ENCODE data around the gene ABCC11. TPM values are rescaled to one million over a fixed set of nuclear protein-coding genes. Genes with fewer than 3 reads are reported as not detected.

Gene ABCC11
- total RNA-seq, 1 donor from 2014 or later: 0.05 TPM

GRCh38 chr16:48161906-48162305, 85.4 kb downstream of the ABCC11 start:
- DNase-seq (ENCODE audit: low read depth): no peak

GRCh38 chr16:48160575-48160974, 86.8 kb downstream of the ABCC11 start:
- no peak for DNase-seq (ENCODE audit: low read depth)

DNA sequence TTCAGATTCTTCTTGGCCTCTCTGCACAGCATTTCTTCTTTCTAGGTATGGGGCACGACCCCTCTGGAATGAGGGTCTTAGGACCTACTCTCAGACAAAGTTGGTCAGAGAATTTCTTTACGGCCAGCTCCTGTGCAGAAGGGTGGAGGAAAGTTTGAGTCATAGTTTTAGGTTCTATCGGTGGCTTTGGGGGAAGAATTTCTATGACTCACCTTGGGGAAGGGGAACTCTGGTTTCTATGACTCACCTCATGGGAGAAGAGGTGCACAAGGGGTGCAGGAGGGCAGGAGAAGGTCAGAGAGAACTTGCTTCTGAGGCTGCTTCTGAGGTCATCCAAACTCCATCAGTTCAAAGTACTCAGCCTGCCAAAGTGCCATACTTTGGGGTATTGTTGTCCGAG, 89.0 kb downstream of the ABCC11 start:
- DNase-seq (ENCODE audit: low read depth): peak; percentile 88

DNA sequence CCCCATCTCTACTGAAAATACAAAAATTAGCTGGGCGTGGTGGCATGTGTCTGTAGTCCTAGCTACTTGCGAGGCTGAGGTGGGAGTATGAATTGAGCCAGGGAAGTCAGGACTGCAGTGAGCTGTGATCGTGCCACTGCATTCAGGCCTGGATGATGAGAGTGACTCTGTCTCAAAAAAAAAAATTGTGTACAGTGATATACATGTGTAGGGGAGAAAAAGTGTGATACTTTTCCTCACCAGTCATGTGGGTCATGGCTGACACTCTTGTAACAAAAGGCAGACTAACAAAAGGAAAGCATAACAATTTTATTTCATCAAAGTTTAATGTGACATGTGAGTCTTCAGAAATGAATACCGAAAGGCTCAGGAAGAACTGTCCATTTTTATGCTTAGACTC, 89.5 kb downstream of the ABCC11 start:
- DNase-seq (ENCODE audit: low read depth): no peak

- DNase-seq (ENCODE audit: low read depth): no peak
Observed at GRCh38 chr16:48157302-48157701, 90.0 kb downstream of the ABCC11 start.

DNA sequence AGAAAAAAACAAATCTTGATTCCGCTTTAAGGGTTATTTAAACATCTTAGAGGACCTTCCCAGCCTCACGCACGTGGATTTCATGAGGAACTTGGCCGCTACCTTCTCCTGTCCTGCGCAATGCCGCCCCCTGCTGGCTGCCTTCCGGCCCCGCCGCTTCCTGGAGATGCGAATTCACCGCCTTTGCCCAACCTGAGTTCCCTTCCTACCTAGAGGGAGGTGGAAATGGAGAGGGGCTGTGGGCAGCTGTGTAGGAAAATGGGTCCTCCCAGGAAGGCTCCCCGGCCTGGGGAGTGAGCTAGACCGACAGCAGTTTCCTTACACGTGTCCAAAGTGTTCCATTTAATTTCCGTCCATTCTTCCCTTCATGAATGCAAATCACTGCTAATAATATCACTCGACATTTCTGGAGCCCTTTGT, 90.5 kb downstream of the ABCC11 start:
- peak; percentile 52 for DNase-seq (ENCODE audit: low read depth)

DNA sequence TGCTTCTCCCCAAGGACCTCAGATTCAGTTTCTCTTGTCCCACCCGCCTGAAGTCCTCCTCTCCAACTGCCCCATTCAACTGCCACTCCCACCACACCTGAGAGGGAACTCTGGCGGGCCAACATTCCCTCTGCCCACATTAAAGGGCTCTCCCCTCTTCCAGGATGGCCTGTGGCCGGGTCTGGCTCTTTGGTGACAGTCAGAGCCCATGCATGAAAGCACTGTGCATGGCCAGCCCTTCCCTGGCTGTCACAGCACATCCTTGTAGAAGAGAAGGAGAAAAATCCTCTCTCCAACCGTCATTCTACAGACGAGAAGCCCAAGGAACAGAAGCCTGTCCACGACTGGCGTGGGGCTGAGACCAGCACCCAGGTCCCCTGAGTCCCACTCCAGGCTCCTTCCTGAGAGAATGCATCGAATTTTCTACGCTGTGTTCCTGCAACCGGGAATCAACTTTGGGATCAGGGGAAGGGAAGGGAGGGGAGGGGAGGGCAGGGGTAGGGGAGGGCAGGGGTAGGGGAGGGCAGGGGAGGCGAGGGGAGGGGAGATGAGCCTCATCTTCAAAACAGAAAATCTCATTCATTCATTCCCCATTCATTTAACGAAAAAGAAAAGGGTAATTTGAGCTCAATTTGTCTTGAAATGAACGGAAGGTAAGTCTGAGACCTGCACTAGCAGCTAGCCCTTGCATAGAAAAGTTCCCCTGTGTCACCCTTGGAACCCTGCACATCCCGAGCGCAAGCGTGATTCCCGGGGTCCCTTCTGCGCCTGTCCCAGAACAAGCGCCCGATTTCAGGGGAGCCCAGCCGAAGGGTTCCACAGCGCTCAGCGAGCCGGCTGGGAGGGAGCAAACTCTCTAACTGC, 91.2 kb downstream of the ABCC11 start, which contains the start of gene ABCC12:
Gene ABCC12, minus strand, starts transcription at position 68 of the 864 bp plus-strand sequence. CDS start 9,569 bp downstream, outside the sequence.
- no peak for DNase-seq (ENCODE audit: low read depth)

DNA sequence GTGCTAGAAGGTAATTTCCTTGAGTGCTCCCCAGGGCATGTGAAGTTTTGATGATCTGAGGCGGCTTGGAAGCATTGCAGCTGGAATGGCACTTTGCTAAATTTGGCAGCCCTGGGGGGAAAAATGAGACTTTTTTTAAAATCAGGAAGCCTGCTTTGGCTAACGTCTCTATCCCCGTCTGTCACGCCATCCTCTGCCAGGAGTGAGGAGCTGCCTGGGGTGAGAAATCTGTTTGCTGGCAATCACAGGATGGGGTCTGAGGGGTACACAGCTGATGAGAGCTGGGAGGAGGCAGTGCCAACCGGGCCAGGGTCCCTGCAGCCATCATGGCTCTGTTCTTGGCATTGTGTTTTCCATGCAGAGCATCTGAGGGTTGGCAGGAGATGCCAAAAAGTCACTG, 93.6 kb downstream of the ABCC11 start:
- DNase-seq (ENCODE audit: low read depth): no peak

DNA sequence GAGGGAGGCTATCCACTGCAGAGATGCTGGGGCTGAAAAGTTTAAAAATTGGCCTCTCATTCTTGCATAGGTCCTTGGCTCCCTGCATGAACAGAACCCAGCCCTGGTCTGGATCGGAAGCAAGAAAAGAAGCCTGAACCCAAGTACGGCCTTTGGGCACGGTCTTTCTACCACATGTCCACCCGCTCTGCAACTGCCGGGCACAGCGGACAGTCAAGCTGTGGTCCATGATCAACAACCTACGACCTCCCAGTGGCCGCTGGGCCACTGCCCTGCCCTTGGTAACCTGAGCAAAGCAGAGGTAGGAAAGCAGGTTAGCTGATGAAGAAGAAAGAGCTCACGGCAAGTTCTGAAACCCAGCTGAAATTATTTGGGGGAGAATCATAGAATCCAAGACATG, 95.1 kb downstream of the ABCC11 start:
- no peak for DNase-seq (ENCODE audit: low read depth)

- DNase-seq (ENCODE audit: low read depth): no peak
Observed at GRCh38 chr16:48150707-48151106, 96.6 kb downstream of the ABCC11 start.

GRCh38 chr16:48146710-48147109, 100.6 kb downstream of the ABCC11 start:
- DNase-seq (ENCODE audit: low read depth): no peak

GRCh38 chr16:48146131-48146530, 101.2 kb downstream of the ABCC11 start:
- no peak for DNase-seq (ENCODE audit: low read depth)

DNA sequence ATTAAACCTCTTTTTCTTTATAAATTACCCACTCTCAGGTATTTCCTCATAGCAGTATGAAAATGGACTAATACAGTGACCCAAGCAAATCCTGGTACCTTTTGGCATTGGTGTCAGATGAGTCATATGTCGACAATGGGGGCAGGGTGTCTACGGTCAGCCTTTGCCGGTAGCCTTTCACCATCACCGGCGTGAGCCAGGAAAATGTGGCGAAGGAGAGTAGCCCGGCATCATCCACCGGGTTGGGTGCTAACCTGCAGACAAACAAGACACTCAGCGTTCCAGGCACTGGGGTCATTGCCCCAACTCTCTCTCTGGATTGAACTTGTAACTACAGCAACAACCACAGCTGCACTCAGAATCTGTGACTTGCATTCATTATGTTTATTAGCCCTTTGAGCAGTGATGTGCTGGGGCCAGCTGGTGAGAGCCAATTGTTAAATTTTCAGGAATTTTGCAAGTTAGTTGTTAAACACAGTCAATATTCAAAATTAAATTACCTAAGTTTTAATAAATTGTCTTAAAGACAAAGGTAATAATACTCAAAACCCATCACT, 103.4 kb downstream of the ABCC11 start:
- DNase-seq (ENCODE audit: low read depth): peak; percentile 45

GRCh38 chr16:48140821-48141220, 106.5 kb downstream of the ABCC11 start:
- no peak for DNase-seq (ENCODE audit: low read depth)

- no peak for DNase-seq (ENCODE audit: low read depth)
Observed at GRCh38 chr16:48139517-48139916, 107.8 kb downstream of the ABCC11 start.

DNA sequence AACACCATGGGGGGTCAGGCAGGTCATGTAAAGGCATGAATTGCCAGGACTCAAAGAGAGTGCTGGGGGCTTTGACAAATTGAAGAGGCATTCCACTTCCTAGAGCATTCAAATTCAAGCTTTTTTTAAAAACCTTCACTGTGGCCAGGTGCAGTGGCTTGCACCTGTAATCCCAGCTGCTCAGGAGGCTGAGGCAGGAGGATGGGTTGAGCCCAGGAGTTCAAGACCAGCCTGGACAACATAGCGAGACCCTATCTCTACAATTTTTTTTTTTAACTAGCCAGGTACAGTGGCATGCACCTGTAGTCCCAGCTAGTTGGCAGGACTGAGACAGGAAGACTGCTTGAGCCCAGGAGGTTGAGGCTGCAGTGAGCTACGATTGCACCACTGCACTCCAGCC, 108.8 kb downstream of the ABCC11 start:
- DNase-seq (ENCODE audit: low read depth): no peak

- no peak for DNase-seq (ENCODE audit: low read depth)
Observed at GRCh38 chr16:48137822-48138221, 109.5 kb downstream of the ABCC11 start.

DNA sequence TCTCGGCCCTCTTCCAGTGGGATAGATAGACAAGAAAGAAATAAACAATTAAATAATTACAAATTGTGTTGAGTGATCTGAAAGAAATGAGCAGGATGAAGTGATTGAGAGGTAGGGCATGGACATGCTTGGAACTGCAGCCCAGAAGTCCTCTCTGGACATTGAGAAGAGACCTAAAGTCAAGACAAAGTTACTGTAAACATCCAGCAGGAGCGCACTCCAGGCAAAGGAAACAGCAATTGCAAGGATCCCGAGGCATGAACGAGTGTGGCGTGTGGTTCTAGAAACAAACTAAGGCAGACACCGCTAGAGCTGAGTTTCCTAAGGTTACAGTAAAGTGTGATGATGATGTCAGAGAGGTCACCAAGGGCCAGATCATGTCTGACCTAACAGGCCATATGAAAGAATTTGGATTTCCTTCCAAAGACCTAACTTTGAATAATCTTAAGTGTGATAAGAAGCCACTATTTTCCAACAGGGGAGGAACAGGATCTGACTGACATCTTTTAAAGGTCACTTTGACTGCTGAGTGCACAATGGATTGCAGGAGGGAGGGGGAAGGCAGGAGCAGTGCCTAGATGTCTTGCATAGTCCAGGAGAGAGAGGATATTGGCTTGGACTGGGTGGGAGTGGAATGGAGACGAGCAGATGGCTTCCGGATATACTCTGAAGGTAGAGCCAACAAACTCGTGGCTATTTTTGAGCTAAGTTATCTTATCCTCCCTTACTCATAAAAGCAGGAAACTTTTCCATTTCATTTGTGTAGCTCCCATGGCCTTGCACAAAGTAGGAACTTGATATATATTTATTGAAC, 110.6 kb downstream of the ABCC11 start:
- no peak for DNase-seq (ENCODE audit: low read depth)

DNA sequence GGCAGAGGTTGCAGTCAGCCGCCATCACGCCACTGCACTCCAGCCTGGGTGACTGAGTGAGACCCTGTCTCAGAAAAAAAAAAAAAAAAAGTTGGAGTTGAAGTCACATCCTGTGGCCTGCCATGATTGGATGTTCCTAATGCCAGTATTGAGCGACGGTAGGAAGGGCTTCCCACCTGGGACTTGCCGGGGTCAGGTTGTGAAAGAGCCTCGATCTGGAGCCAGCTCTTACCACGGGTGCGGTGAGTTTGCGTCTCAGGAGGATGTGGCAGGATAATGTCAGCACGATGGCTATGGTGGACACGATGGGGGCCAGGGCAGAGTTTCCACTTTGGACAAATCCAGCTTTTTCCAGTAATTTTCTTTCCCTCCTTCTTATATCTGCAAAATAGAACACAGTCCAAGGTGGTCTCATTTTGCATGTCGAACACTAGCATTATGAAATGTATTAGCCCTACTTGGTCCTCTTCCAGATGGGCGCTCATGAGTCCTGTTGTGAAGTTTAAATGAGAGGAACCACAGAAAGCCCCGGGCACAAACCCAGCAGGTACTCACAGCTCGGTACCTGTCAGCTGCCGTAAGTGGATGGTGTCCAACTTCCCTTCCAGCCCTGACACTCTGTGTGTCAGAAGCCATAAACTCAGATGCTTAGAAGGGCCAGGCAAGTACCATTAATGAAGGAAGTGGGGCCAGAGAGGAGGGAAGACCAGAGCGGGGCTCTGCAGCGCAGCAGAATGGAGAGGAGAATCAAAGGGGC, 113.7 kb downstream of the ABCC11 start:
- no peak for DNase-seq (ENCODE audit: low read depth)

DNA sequence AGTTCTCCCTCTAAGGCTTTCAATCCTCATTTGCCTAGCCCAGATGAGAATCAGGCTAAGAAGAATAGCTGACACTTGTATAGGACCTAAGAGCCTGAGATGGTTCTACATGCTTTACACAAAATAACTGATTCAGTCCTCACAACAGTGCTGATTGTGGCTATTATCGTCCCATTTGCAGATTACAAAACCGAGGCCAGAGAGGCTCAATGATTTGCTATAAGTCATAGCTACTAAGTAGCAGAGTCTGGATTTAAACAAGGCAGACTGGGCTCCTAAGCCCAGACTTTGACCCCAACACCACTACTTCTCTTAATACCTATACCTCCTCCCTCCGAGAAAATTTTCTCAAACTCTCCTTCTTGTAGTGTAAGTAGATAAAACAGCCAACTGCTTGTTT, 114.6 kb downstream of the ABCC11 start:
- DNase-seq (ENCODE audit: low read depth): no peak

- no peak for DNase-seq (ENCODE audit: low read depth)
Observed at GRCh38 chr16:48131201-48131935, 116.0 kb downstream of the ABCC11 start.

Data from renal cortical epithelial cell (primary cell).